Left renal pelvis (tissue), 4 donors: ENCODE results near the gene HIC2. TPM values are rescaled to one million over a fixed set of nuclear protein-coding genes. Genes with fewer than 3 reads are reported as not detected.
"Not testable (repeated sequence)": the region's sequence is repeated elsewhere in the genome, so short reads cannot be mapped to it uniquely, and the experiment has no call there.

Experiments used
- DNase-seq, 4 donors: peaks; one replicate each; pipeline ENCODE4 v3.0.0-alpha.2; 2013; ENCODE audit warnings: low read depth in 4 of 4, low spot score in 3 of 4
- polyA plus RNA-seq, 4 donors: library from polyadenylated mRNA; unstranded; fragments of 120-200 nt; gene quantifications; one replicate each; pipeline ENCODE4 v1.2.1, GENCODE V29; 2013; ENCODE audit not compliant: insufficient read length in 4 of 4

Gene HIC2
- polyA plus RNA-seq, 4 donors = 6.9 to 11.5 (median 8.6) TPM

DNA sequence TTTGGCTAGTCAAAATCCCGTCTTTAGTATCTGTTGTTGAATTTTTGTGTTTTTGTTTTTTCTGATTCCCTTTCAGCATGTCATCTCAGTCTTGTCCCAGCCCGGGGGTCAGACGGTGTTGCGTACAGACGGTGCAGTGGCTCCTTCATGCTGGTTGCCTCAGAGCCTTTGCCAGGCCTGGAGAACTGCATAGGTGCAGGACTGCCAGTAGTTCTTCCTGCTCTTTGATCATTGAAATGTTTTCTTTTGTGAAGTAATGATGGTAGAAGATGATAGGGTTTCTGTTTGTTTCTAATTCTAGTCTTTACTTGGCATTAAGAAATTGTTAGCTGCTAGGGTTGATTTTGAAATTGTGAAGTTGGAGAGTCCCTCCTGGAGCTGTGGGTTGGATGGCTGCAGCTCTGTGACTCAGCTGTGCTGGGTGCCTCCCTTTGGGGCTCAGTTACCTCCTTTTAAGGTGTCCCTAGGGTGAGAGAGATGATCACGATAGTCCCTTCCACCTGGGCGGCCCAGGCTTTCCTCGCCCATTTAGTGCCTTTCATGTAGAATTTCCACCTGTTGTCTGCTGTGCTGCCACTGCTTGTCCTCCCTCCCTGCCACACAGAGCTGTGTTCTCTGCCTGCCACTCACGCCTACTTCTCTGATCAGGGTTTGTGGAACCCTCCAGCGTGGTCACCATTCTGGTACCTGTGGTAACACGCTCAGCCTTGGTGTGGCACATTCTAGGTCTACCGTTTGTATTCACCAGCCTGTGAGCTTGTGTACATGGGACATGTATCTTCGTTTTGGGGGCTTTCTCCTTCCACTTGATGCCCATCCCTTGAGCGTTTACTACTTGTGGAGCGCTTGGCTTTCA, 17.4 kb downstream of the HIC2 start:
- not testable (repeated sequence) for DNase-seq

DNA sequence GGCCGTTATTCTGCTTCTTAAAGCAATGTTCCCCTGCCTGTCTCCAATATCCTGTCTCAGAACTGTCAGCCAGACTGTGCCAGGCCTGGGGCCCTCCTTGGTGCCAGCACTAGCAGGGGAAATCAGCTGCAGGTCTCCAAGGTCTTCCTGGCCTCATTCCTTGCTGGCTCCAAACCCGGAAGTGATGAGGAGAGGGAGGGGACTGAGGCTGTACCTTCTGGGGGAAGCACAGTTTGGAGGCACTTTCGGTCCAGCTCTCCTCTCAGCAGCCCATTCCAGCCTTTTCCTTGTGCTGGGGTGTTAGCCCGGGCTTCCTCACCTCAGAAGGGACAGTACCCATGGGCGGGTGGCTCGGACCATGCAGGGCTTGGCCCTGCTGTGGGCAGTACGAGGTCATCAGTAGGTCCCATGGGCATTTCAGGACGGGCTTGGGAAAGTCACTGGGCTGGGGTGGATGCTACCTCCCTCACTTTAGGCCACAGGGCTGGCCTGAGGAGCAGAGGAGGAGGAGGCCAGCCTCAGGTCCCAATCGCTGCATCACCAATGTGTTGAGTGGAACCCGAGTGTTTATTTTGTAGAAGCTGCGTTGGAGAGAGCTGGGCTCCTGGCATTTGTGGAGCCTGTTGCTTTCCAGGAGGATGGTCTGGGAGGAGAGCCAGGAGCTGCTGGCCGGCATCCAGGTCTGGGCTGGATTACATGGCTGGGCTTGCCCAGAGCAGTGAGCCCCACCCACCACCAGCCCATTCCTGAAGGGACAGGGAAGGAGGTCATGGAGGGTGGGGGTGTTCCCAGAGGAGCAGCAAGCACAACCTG, 19.0 kb downstream of the HIC2 start:
- DNase-seq = not testable (repeated sequence)

DNA sequence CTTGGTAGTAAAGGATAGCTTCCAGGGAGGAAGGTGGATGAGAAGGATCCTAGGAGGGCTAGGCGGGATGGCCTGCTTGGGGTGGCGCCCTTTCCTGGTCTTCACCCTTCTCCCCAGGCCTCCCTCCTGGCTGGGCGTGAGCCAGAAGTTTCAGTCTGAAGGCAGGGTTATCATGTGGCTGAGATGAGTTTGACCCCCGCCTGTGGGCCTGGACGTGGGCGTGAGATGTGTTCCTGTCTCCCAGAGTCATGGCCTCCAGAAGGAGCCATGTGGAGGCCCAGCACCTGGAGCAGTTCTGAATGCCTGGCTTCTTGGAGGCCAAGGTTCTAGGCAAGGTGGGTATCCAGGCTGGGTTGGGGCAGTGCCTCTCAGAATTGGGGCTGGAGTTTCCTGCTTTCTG, 20.8 kb downstream of the HIC2 start:
- DNase-seq = not testable (repeated sequence)

- not testable (repeated sequence) for DNase-seq
These were observed 23.0 kb downstream of the HIC2 start for GRCh38 chr22:21440018-21440636.

DNA sequence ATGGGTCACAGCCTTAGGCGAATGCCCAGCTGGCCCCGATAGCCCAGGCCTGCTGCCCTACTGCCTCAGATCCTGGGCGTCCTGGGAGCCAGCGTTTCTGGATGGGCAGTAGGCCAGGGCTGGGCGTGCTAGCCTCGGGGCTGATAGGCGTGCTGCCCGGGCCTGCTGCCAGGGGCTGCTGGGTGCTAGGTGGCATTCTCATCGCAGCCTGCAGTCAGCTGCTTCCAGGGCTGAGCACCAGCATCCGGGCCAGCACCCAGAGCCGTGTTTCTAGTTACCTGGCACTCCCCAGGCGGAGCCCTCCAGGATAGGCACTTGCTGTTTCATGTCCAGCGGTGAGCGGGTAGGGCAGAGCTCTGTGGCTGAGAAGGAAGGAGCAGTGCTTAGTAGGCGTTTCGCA, 23.5 kb downstream of the HIC2 start:
- not testable (repeated sequence) for DNase-seq

DNA sequence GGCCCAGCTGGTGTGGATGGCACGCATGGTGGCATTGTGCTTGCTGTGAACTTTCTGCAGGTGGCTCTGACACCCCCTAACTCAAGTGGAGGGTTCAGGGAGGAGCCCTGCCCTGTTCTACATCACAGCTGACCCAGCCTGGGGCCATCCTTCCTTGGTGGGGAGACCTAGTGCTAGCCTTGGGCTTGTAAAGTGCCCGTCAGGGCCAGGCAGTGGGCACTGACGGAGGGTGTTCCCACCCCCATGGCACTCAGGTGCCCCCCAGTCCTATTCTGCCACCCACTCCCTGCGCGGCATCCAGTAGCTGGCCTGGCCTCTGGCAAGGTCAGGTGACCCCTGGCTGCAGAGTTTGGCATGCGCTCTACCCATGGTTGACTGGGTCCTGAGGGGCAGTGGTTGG, 24.0 kb downstream of the HIC2 start:
- DNase-seq = not testable (repeated sequence)

DNA sequence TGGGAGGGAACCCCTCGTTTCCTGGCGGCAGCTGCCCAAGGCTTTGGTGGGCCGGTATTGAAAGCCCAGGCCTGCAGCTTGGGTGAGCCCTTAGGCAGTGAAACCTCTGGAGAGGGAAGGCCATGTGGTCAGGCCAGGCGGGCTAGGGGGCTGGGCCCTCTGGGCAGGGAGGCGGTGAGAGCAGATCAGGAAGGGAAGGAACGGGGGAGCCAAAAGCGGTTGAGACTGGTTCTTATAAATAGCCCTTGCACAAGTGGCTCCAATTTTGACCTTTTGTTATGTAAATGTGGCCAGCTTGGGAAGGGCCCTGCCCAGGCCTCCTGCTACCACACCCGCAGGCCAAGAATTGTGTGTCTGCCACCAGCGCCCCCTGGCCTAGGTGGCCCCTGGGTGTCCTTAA, 25.0 kb downstream of the HIC2 start:
- DNase-seq = not testable (repeated sequence)

DNA sequence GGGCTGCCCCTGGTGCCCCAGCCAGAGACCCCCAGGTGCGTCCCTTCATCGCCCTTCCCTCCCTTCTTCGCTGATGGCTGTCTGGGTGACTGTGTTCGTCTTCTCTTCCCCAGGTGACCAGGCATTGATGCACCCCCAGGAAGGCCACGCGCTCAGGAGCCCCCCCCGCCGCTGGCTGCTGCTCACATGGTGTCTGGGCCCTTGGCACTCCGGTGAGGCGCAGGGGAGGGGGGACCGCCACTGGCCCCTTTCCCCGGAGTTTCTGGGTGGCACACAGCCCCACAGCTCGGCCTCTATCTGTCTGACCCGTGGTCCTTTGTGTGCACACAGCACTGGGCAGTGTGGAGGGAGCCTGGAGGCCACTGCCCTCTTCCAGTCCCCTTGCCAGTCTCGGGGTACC, 25.5 kb downstream of the HIC2 start:
- DNase-seq = not testable (repeated sequence)

DNA sequence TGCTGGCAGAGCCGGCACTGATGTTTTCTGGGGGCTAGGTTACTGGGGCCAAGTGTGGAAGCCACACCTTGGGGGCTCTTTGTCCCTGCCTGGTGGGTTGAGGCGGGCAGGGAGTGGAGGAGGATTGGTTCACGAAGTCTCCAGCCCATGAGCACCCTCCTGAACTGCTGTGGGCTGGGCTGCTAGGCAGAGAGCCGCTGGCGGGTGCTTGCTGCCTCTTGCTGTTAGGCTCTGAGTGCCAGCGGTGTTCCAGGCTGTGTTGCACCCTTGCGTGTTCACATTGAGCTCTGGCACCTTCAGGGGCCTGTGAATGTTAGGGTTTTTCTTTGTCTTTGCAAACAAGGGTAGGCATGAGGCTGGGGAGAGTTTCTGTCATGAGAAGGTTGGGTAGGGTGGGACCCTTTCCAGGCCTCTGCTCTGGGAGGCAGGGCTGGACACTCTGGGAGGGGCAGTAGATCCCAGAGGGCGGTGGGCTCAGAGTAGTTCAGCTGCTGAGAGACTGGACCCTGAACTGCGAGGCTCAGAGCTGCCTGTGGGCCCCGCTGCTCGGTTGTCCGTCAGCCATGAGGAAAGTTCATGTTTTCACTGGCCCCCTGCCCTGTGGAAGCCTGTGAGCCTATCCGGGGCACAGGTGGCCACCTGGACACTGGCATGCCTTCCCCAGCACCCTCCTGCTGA, 26.0 kb downstream of the HIC2 start:
- no peak for DNase-seq

- no peak for DNase-seq
These were observed 26.7 kb downstream of the HIC2 start for GRCh38 chr22:21443735-21444421.

- DNase-seq = no peak
These were observed 27.7 kb downstream of the HIC2 start for GRCh38 chr22:21444701-21445436.

GRCh38 chr22:21445437-21446127, 28.4 kb downstream of the HIC2 start:
- no peak for DNase-seq

DNA sequence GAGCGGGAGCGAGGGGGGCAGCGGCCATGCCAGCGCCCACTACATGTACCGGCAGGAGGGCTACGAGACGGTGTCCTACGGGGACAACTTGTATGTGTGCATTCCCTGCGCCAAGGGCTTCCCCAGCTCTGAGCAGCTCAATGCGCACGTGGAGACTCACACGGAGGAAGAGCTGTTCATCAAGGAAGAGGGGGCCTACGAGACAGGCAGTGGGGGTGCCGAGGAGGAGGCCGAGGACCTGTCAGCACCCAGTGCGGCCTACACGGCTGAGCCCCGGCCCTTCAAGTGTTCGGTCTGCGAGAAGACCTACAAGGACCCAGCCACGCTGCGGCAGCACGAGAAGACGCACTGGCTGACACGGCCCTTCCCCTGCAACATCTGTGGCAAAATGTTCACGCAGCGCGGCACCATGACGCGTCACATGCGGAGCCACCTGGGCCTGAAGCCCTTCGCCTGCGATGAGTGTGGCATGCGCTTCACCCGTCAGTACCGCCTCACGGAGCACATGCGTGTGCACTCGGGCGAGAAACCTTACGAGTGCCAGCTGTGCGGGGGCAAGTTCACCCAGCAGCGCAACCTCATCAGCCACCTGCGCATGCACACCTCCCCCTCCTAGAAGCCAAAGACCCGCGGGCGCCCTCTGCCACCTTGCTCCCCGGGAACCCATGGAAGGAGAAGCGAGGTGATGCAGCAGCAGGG, 29.1 kb downstream of the HIC2 start:
- no peak for DNase-seq

DNA sequence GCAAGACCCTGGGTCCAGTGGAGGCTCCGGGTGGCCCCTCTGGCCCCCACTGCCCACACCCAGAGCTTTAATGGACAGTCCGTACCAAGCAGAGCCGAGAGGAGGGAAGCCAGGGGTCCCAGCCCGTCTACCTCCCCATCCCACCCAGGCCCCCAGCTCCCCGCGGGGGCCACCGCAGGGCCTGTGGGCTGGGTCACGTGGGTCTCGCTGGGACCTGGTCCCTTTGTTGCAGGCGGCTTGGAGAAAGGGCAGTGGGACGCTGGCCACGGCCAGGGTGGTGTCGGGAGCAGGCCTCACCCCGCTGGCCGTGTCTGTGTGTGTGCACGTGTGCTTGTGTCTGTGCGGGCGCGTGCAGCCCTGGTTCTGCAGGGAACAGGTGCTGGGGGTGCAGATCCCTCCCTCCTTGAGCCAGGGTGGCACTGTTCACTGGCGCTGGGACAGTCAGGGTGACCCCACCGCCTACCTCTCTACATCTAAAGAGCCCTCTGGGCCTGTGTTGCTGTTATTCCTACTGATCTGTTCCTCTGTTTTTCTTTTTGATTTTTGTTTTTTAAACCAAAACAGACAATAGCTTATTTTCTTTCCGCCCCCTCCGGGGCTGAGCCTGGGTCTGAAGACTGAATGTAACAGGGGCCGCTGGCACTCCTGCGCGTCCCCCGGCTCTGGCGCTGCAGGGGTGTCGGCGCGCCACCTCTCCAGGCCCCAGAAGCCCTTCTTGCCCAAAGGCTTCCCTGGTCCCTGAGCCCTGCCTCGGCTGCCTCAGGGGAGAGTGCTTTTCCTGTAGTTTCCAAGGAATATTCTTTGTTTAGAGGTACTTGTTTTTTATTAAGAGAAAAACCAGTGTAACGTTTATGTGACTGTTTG, 29.9 kb downstream of the HIC2 start:
- DNase-seq = no peak

GRCh38 chr22:21447694-21448402, 30.7 kb downstream of the HIC2 start:
- DNase-seq = no peak

- no peak for DNase-seq
These were observed 31.7 kb downstream of the HIC2 start for GRCh38 chr22:21448627-21449416.
